ENCODE data around the gene CACNA1H. TPM values are rescaled to one million over a fixed set of nuclear protein-coding genes. Genes with fewer than 3 reads are reported as not detected.

CACNA1H gene
- total RNA-seq, 6 experiments from 2014 or later: 0.56 to 14.0 (median 5.0) TPM

DNA sequence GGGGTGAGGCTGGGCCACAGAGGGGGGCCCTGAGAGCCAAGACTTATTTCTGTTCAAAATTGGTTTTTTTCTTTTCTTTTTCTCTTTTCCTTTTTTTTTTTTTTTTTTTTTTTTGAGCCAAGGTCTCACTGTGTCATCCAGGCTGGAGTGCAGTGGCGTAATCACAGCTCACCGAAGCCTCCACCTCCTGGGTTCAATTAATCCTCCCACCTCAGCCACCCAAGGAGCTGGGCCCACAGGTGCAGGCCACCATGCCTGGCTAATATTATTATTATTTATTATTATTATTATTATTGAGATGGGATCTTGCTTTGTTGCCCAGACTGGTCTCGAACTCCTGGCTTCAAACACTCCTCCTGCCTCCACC lies 17.5 kb upstream of the CACNA1H start:
- TF ChIP-seq, protein P1, sequence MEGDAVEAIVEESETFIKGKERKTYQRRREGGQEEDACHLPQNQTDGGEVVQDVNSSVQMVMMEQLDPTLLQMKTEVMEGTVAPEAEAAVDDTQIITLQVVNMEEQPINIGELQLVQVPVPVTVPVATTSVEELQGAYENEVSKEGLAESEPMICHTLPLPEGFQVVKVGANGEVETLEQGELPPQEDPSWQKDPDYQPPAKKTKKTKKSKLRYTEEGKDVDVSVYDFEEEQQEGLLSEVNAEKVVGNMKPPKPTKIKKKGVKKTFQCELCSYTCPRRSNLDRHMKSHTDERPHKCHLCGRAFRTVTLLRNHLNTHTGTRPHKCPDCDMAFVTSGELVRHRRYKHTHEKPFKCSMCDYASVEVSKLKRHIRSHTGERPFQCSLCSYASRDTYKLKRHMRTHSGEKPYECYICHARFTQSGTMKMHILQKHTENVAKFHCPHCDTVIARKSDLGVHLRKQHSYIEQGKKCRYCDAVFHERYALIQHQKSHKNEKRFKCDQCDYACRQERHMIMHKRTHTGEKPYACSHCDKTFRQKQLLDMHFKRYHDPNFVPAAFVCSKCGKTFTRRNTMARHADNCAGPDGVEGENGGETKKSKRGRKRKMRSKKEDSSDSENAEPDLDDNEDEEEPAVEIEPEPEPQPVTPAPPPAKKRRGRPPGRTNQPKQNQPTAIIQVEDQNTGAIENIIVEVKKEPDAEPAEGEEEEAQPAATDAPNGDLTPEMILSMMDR (IDR thresholded peaks at IDR 0.05): no peak
- WGBS (ENCODE audit: insufficient coverage, low coverage, low lambda C conversion rate, missing lambda C conversion rate): 54% methylated on average over 3 of the region's 3 CpGs

DNA sequence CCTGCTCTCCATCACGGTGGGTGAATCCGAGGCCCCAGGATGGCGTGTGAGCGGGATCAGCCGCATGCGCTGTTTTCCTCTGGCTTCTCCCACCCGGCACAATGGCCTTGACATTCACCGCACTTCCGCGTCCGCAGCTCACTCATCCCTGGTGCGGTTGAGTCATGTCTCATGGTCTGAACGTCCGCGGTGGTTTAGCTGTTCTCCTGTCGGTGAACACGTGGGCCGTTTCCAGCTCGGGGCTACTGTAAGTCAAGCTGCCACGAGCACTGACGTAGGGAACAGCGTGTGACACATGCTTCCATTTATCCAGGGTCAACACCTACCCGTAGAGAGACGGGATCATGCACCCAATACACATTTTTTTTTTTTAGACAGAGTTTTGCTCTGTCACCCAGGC lies 15.3 kb upstream of the CACNA1H start:
- Histone ChIP-seq H3K27me3 (no peaks in the 10 kb centered on the region), H3K4me3 (no peak overlapping the region), H3K4me1 (peaks cover 0 to 26% (median 11%) of the 10 kb centered on the region in 4 donors), H3K36me3 (no peaks in the 10 kb centered on the region), H3K27ac (no peak overlapping the region), H3K9me3 (no peaks in the 10 kb centered on the region)
- DNase-seq (no peak), ATAC-seq (no peak)
- 81% methylated on average over 16 of the region's 24 CpGs for WGBS (ENCODE audit: insufficient coverage, low coverage, low lambda C conversion rate, missing lambda C conversion rate)
- intact Hi-C loops (cut with DNase I): no loop called here
- TF ChIP-seq, protein P1 (IDR thresholded peaks at IDR 0.05): no peak
- no peak for TF ChIP-seq POLR2A (IDR thresholded peaks at IDR 0.05)

More for the DNA sequence above, 17.5 kb upstream of the CACNA1H start:
- intact Hi-C loops (cut with DNase I): no loop called here
- H3K4me1 ChIP-seq: peaks cover 0 to 26% (median 11%) of the 10 kb centered on the region in 4 donors
- H3K27ac ChIP-seq: peak overlapping the region in 2 of 3 donors; percentile 65 to 72
- no peaks in the 10 kb centered on the region for H3K27me3 ChIP-seq
- H3K4me3 ChIP-seq: peak overlapping the region in 2 of 3 donors; percentile 9 to 16
- H3K9me3 ChIP-seq: no peaks in the 10 kb centered on the region
- DNase-seq (no peak), ATAC-seq (peak; percentile 6 to 42 (median 36))
- no peaks in the 10 kb centered on the region for H3K36me3 ChIP-seq

DNA sequence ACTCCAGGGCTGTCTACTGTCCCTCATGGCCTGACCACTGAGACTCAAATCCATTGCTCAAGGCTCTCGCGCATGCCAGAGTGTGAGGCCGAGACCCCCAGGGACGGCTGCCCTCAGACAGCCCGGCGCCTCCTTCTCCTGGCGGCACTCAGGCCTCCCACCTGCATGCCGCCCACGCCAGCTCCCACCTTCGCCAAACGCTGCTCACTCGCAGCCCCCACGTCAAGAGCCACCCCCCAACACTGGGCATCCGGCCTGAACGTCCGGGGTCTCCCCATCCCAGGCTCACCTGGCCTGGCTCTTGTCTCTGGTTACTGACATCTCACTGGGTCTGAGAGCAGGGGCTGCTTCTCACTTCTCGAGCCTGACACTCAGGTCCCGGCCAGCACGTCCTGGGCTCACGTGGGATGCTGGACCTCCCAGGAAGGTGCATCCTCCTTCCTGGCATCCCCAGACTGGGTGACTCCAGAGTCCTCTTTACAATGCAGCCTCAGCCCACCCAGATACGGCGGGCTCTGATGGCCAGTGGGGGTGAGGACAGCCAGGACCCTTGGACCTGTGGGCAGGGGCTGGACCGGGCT lies 12.2 kb upstream of the CACNA1H start:
- no peak for ATAC-seq
- TF ChIP-seq POLR2A (IDR thresholded peaks at IDR 0.05): no peak
- TF ChIP-seq, protein P1 (IDR thresholded peaks at IDR 0.05): no peak
- 89% methylated on average over 11 of the region's 23 CpGs for WGBS (ENCODE audit: insufficient coverage, low coverage, low lambda C conversion rate, missing lambda C conversion rate)
- no peak for DNase-seq
- no peaks in the 10 kb centered on the region for H3K36me3 ChIP-seq
- intact Hi-C loops (cut with DNase I): no loop called here
- no peaks in the 10 kb centered on the region for H3K9me3 ChIP-seq
- H3K4me3 ChIP-seq: no peak overlapping the region
- H3K4me1 ChIP-seq: peaks cover 0 to 5% (median 2%) of the 10 kb centered on the region in 4 donors
- H3K27ac ChIP-seq: no peak overlapping the region
- no peaks in the 10 kb centered on the region for H3K27me3 ChIP-seq

DNA sequence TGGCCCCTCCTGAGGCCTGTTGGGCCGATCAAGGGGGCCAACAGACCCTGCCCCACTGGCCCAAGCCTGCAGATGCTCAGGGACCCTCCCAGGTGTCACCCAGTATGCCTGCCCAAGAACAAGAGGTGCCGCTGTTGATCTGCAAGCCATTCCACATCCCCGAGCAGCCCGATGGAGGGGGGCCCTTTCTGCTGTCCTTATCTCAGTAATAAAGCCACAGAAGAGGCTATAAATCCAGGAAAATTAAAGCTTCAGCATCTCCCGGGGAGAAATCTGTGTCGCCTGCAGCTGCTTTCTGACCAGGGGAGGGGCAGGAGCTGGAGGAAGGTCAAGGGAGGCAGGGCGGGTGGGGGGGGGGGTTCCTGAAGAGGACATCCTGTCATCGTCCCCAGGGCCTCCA lies 11.7 kb upstream of the CACNA1H start:
- Histone ChIP-seq H3K4me1 (peaks cover 0 to under 1% (median 0%) of the 10 kb centered on the region in 4 donors), H3K4me3 (no peak overlapping the region), H3K9me3 (no peaks in the 10 kb centered on the region), H3K27ac (no peak overlapping the region), H3K27me3 (no peaks in the 10 kb centered on the region), H3K36me3 (no peaks in the 10 kb centered on the region)
- DNase-seq (no peak), ATAC-seq (no peak)
- intact Hi-C loops (cut with DNase I): no loop called here
- 82% methylated on average over 2 of the region's 8 CpGs for WGBS (ENCODE audit: insufficient coverage, low coverage, low lambda C conversion rate, missing lambda C conversion rate)
- TF ChIP-seq POLR2A (IDR thresholded peaks at IDR 0.05): no peak

DNA sequence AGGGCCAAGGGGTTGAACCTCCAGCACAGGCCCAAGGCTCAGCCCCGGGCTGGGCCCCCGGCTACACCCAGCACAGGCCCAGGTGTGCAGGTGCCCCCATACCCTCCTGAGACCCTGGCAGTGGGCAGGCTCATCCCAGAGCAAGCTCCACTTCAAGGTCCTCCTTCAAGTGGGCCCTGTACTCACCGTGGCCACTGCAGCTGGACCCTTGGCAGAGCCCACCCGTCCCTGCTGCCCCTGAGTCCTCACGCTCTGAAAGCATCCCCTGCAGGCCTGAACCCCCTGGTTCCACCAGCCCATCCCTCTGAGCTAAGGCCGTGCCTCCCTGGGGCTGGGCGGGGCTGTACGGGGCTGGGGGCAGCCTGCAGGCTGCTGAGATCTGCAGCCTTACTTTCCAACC lies 11.2 kb upstream of the CACNA1H start:
- Histone ChIP-seq H3K27ac (no peak overlapping the region), H3K4me1 (no peaks in the 10 kb centered on the region), H3K36me3 (no peaks in the 10 kb centered on the region), H3K9me3 (no peaks in the 10 kb centered on the region), H3K4me3 (no peak overlapping the region), H3K27me3 (no peaks in the 10 kb centered on the region)
- no peak for DNase-seq
- TF ChIP-seq POLR2A (IDR thresholded peaks at IDR 0.05): no peak
- TF ChIP-seq, protein P1 (IDR thresholded peaks at IDR 0.05): no peak
- intact Hi-C loops (cut with DNase I): no loop called here
- no CpG with 5 or more reads among the region's 8 CpGs for WGBS (ENCODE audit: insufficient coverage, low coverage, low lambda C conversion rate, missing lambda C conversion rate)
- no peak for ATAC-seq

Measured in right lobe of liver (tissue), 6 donors.